ENCODE measurements around the gene SNX17. TPM values are rescaled to one million over a fixed set of nuclear protein-coding genes. Genes with fewer than 3 reads are reported as not detected.
"Not testable (repeated sequence)": the region's sequence is repeated elsewhere in the genome, so short reads cannot be mapped to it uniquely, and the experiment has no call there.

The SNX17 gene
- total RNA-seq, 1 donor from 2014 or later, result 109 TPM

DNA sequence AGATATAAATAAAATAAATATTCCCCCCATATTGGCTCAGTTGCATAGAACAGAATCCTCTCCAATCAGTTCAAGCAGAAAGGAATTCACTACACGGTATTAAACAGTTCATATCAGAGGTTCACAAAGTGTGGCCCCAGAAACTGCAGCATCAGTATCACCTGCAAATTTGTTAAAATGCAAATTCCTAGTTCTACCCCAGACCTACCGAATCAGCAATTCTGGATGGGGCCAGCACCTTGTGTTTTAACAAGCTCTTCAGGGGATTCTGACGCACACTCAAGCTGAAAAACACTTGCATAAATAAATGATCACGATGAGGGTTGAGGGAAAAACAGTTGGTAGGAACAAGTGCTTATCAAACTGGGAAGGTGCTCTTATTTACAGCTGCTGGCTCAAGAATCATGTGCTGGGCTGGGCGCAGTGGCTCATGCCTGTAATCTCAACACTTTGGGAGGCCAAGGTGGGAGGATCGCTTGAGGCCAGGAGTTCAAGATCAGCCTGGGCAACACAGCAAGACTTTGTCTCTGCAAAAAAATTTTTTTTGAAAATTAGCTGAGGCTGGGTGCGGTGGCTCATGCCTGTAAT is 20.2 kb upstream of the SNX17 start:
- H3K9me3 Mint-ChIP-seq, result no peaks in the 10 kb centered on the region
- no peak for DNase-seq (ENCODE audit: low read depth, low spot score)
- no peak overlapping the region for H3K4me3 Mint-ChIP-seq
- H3K36me3 Mint-ChIP-seq (ENCODE audit: low read depth), result no peaks in the 10 kb centered on the region
- no peak overlapping the region for H3K27ac Mint-ChIP-seq (ENCODE audit: unreplicated experiment)
- peaks cover 22% of the 10 kb centered on the region for H3K4me1 Mint-ChIP-seq
- TF ChIP-seq CTCF (conservative IDR thresholded peaks at IDR 0.05), result no peak
- H3K27me3 Mint-ChIP-seq (ENCODE audit: low read depth), result no peaks in the 10 kb centered on the region

DNA sequence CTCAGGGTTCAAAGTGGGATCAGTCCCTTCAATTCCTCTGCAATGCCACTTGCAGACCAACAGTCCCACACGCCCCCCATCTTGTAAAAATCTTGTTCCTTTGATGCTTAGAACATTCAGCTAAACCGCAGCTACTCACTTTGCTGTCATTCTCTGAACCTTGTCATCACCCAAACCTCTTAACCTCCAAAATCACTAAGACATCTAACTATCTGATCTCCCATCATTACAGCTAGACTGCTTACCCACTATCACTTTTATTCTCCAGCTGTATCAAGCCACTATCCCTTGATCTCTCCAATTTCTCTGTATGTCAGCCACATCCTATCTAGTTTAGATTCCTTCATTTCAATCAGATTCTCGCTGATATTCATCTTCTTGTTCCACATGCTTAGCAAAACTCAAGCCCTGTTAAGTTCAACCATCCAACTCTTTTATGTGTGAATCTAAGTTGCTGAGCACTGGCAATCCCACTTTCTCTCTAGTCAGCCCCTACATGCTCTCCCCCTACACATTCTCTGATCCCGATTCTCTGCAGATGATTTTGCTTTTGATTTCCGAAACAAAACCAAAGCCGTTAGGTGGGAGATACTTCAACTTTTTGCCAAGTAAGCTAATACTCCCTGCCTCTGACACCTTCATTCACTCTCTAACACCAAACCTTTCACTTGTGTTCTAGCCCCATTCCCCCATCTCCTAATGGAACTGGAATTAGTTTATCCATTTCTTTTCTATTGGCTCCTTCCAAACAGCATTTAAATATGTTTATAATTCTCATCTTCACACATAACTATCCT is 18.4 kb upstream of the SNX17 start:
- H3K9me3 Mint-ChIP-seq, result peaks cover under 1% of the 10 kb centered on the region
- no peak overlapping the region for H3K27ac Mint-ChIP-seq (ENCODE audit: unreplicated experiment)
- DNase-seq (ENCODE audit: low read depth, low spot score), result no peak
- no peak overlapping the region for H3K4me3 Mint-ChIP-seq
- no peaks in the 10 kb centered on the region for H3K27me3 Mint-ChIP-seq (ENCODE audit: low read depth)
- peaks cover 3% of the 10 kb centered on the region for H3K36me3 Mint-ChIP-seq (ENCODE audit: low read depth)
- no peak for TF ChIP-seq CTCF (conservative IDR thresholded peaks at IDR 0.05)
- H3K4me1 Mint-ChIP-seq, result peaks cover 36% of the 10 kb centered on the region

GRCh38 chr2:27353386-27353761 is 17.0 kb upstream of the SNX17 start:
- Mint-ChIP-seq H3K27ac (ENCODE audit: unreplicated experiment) (peak overlapping the region; percentile 54), H3K4me1 (peaks cover 46% of the 10 kb centered on the region)
- H3K36me3 Mint-ChIP-seq (ENCODE audit: low read depth); H3K9me3 Mint-ChIP-seq; DNase-seq (ENCODE audit: low read depth, low spot score); H3K27me3 Mint-ChIP-seq (ENCODE audit: low read depth); H3K4me3 Mint-ChIP-seq: not testable (repeated sequence)

DNA sequence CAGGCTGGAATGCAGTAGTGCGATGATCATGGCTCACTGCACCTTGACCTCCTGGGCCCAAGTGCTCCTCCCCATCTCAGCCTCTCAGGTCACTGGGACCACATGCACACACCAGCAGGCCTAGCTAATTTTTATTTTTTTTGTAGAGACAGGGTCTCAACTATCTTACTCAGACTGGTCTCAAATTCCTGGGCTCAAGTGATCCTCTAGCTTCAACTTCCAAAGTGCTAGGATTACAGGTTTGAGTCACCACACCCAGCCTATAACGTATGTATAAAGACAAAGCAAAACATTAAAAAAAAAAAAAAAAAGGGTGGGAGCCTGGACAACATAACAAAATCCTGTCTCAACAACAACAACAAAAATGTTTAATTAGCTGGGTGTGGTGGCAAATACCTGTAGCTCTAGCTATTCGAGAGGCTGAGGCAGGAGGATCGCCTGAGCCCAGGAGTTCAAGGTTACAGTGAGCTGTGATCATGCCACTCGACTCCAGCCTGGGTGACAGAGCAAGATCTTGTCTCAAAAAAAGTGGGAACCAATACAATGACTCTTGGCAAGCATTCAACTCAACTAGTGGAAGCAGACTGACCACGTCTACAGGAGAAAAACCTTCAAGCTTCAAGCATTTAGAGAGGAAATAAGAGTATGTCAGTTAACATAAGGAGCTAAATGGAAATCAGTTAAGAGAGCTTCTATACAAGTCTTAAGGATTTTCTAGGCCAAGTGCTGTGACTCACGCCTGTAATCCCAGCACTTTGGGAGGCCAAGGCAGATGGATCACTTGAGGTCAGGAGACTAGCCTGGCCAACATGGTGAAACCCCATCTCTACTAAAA is 16.4 kb upstream of the SNX17 start:
- peak overlapping the region; percentile 87 for H3K4me3 Mint-ChIP-seq
- peaks cover 49% of the 10 kb centered on the region for H3K4me1 Mint-ChIP-seq
- H3K9me3 Mint-ChIP-seq, result peaks cover 2% of the 10 kb centered on the region
- no peak for DNase-seq (ENCODE audit: low read depth, low spot score)
- TF ChIP-seq CTCF (conservative IDR thresholded peaks at IDR 0.05), result no peak
- peaks cover 11% of the 10 kb centered on the region for H3K36me3 Mint-ChIP-seq (ENCODE audit: low read depth)
- H3K27me3 Mint-ChIP-seq (ENCODE audit: low read depth), result no peaks in the 10 kb centered on the region
- H3K27ac Mint-ChIP-seq (ENCODE audit: unreplicated experiment), result no peak overlapping the region

GRCh38 chr2:27354597-27354927 is 15.9 kb upstream of the SNX17 start:
- no peak for DNase-seq (ENCODE audit: low read depth, low spot score)
- Mint-ChIP-seq H3K4me1 (peaks cover 49% of the 10 kb centered on the region), H3K4me3 (peak overlapping the region; percentile 98), H3K27ac (ENCODE audit: unreplicated experiment) (no peak overlapping the region), H3K36me3 (ENCODE audit: low read depth) (peaks cover 11% of the 10 kb centered on the region), H3K9me3 (peaks cover 2% of the 10 kb centered on the region), H3K27me3 (ENCODE audit: low read depth) (no peaks in the 10 kb centered on the region)
- TF ChIP-seq CTCF (conservative IDR thresholded peaks at IDR 0.05), result no peak

DNA sequence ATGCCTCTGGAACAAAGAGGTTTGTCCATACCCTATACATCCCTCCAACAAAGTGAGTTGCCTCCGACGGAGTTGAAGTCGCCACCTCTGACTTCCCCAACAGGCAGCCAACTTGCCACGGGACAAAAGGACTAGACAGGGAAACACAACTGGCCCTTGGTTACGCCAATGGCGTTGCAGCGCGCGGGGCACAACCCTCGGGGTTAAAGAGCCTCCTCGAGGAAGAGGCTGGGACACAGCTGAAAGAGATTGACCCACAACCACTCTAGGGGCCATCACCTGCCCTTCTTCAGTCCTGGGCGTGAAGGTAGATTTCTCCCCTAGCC is 14.4 kb upstream of the SNX17 start:
- Mint-ChIP-seq H3K27ac (ENCODE audit: unreplicated experiment) (peak overlapping the region; percentile 99), H3K4me3 (peak overlapping the region; percentile 98), H3K36me3 (ENCODE audit: low read depth) (peaks cover 11% of the 10 kb centered on the region), H3K27me3 (ENCODE audit: low read depth) (no peaks in the 10 kb centered on the region), H3K4me1 (peaks cover 49% of the 10 kb centered on the region), H3K9me3 (peaks cover 2% of the 10 kb centered on the region)
- TF ChIP-seq CTCF (conservative IDR thresholded peaks at IDR 0.05), result no peak
- peak; percentile 40 for DNase-seq (ENCODE audit: low read depth, low spot score)

Data from neural crest cell (in vitro differentiated cells).